ENCODE results near the gene KIF5A.

DNA sequence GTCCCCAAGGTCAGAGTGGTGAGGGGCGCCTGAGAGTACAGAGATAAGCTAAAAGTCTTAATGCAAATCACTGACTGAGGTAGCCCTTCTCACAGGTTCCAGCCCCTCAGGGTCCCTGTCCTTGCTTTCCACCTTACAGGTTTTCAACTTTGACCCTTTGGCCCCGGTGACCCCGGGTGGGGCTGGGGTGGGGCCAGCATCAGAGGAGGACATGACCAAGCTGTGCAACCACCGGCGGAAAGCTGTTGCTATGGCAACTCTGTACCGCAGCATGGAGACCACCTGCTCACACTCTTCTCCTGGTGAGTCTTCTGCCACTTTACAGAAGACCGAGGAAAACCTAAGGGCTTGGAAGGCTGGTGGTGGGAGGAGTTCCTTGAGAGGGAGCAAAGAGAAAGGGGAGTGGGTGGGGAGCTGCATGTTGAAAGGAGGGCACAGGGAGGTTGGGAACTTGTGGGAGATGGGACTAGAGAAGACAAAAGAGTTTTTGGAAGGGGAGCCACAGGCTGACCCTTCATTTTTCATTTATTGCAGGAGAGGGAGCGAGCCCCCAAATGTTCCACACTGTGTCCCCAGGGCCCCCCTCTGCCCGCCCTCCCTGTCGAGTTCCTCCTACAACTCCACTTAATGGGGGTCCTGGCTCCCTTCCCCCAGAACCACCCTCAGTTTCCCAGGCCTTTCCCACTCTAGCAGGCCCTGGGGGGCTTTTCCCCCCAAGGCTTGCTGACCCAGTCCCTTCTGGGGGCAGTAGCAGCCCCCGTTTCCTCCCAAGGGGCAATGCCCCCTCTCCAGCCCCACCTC lies 24.8 kb upstream of the KIF5A start:
- TF ChIP-seq, protein P1, sequence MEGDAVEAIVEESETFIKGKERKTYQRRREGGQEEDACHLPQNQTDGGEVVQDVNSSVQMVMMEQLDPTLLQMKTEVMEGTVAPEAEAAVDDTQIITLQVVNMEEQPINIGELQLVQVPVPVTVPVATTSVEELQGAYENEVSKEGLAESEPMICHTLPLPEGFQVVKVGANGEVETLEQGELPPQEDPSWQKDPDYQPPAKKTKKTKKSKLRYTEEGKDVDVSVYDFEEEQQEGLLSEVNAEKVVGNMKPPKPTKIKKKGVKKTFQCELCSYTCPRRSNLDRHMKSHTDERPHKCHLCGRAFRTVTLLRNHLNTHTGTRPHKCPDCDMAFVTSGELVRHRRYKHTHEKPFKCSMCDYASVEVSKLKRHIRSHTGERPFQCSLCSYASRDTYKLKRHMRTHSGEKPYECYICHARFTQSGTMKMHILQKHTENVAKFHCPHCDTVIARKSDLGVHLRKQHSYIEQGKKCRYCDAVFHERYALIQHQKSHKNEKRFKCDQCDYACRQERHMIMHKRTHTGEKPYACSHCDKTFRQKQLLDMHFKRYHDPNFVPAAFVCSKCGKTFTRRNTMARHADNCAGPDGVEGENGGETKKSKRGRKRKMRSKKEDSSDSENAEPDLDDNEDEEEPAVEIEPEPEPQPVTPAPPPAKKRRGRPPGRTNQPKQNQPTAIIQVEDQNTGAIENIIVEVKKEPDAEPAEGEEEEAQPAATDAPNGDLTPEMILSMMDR (conservative IDR thresholded peaks at IDR 0.05), result no peak
- TF ChIP-seq ZFX (IDR thresholded peaks at IDR 0.05), result no peak

Measured in C4-2B (cell line).